Activated CD8-positive, alpha-beta T cell treated with anti-CD3 and anti-CD28 coated beads for 36 hours (primary cell): ENCODE data around the gene TICAM1. TPM values are rescaled to one million over a fixed set of nuclear protein-coding genes. Genes with fewer than 3 reads are reported as not detected.
A peak's percentile ranks its signal among the peaks of the same experiment; 100 is the strongest.

ENCODE experiments used
- ATAC-seq: fragments of 200-7000 bp; cut with Tn5 transposase; one replicate; pipeline ENCODE4 v1.10.0; 2021; ENCODE audit warnings: mild to moderate bottlenecking, moderate library complexity
- CTCF ChIA-PET: fragments of 350-600 bp; sonication (Branson Sonifier 250); formaldehyde crosslinking; loops from one replicate; lab custom pipeline; 2021; ENCODE audit warnings: antibody characterized with exemption; lab: Charles Lee
- POLR2A ChIA-PET: fragments of 350-600 bp; sonication (Branson Sonifier 250); formaldehyde crosslinking; loops from one replicate; lab custom pipeline; 2021; ENCODE audit warnings: antibody characterized with exemption; lab: Charles Lee
- DNase-seq: peaks from one replicate; pipeline ENCODE4 v3.0.0-alpha.2; 2020
- H3K27ac Mint-ChIP-seq: one replicate; pipeline ENCODE4 v1.8.0; 2021; ENCODE audit warnings: mild to moderate bottlenecking, mixed read lengths
- H3K27me3 Mint-ChIP-seq: one replicate; pipeline ENCODE4 v1.8.0; 2021; ENCODE audit warnings: mixed read lengths
- H3K36me3 Mint-ChIP-seq: one replicate; pipeline ENCODE4 v1.8.0; 2021; ENCODE audit warnings: low read depth, mixed read lengths
- H3K4me1 Mint-ChIP-seq: one replicate; pipeline ENCODE4 v1.8.0; 2021; ENCODE audit warnings: low read depth, mixed read lengths
- H3K4me3 Mint-ChIP-seq: one replicate; pipeline ENCODE4 v1.8.0; 2021; ENCODE audit warnings: mild to moderate bottlenecking, moderate library complexity, mixed read lengths
- H3K9me3 Mint-ChIP-seq: one replicate; pipeline ENCODE4 v1.8.0; 2021; ENCODE audit warnings: mixed read lengths
- CTCF ChIP-seq: fragments of 200-600 bp; IDR thresholded peaks from one replicate; pipeline ENCODE4 v1.8.0; 2022; ENCODE audit warnings: antibody characterized with exemption, mild to moderate bottlenecking
- intact Hi-C: fragments of 100-400 bp; cut with micrococcal nuclease; formaldehyde crosslinking; loops from one replicate; pipeline ENCODE4 v1.10.0; 2022
- total RNA-seq, 2 experiments: library from RNA; stranded (reverse); gene quantifications; one replicate each; pipeline ENCODE4 v1.2.3, GENCODE V29; 2021

Gene TICAM1
- total RNA-seq, 2 experiments from 2014 or later, result 17.4 to 17.5 TPM

GRCh38 chr19:4815426-4816201 lies 15.9 kb downstream of the TICAM1 start:
- H3K36me3 Mint-ChIP-seq, result peaks cover 25% of the 10 kb centered on the region

GRCh38 chr19:4814625-4815425 lies 16.7 kb downstream of the TICAM1 start:
- peak overlapping the region; percentile 62 for H3K4me3 Mint-ChIP-seq
- DNase-seq (no peak), ATAC-seq (no peak)
- ChIA-PET POLR2A (interaction anchor here (0.7 kb wide), 1 partner anchor 23 kb away, joined by 3 read pairs; no protein-coding TSS in a partner anchor), CTCF (interaction anchor here (1.0 to 3.4 kb wide), 6 partner anchors 10 to 97 kb away, joined by 3 to 31 read pairs (median 4); partner anchors contain the start of gene PLIN3)
- H3K27ac Mint-ChIP-seq, result peak overlapping the region; percentile 70
- no peak for TF ChIP-seq CTCF
- peaks cover 25% of the 10 kb centered on the region for H3K36me3 Mint-ChIP-seq
- intact Hi-C loops, result no loop called here
- H3K4me1 Mint-ChIP-seq, result peaks cover 12% of the 10 kb centered on the region
- no peaks in the 10 kb centered on the region for H3K27me3 Mint-ChIP-seq
- H3K9me3 Mint-ChIP-seq, result no peaks in the 10 kb centered on the region

More at GRCh38 chr19:4815426-4816201, 15.9 kb downstream of the TICAM1 start:
- Mint-ChIP-seq H3K4me3 (peak overlapping the region; percentile 62), H3K27me3 (no peaks in the 10 kb centered on the region), H3K27ac (peak overlapping the region; percentile 70), H3K4me1 (peaks cover 12% of the 10 kb centered on the region), H3K9me3 (no peaks in the 10 kb centered on the region)
- ATAC-seq (peak; percentile 89), DNase-seq (peak; percentile 88)
- intact Hi-C loops, result no loop called here
- ChIA-PET POLR2A (interaction anchor here (0.7 kb wide), 1 partner anchor 23 kb away, joined by 3 read pairs; no protein-coding TSS in a partner anchor), CTCF (interaction anchor here (1.0 to 3.4 kb wide), 8 partner anchors 11 to 216 kb away, joined by 3 to 31 read pairs (median 4); no protein-coding TSS in a partner anchor)
- no peak for TF ChIP-seq CTCF

- ChIA-PET POLR2A (interaction anchor here (1.2 kb wide), 1 partner anchor 20 kb away, joined by 3 read pairs; the partner anchor contains the start of gene TICAM1), CTCF (interaction anchor here (0.6 to 7.6 kb wide), 12 partner anchors 11 to 220 kb away, joined by 3 to 310 read pairs (median 28); partner anchors contain the start of gene TICAM1)
- H3K4me1 Mint-ChIP-seq, result peaks cover 12% of the 10 kb centered on the region
- H3K9me3 Mint-ChIP-seq, result no peaks in the 10 kb centered on the region
- intact Hi-C loops, result no loop called here
- peak; percentile 95 for DNase-seq
- H3K4me3 Mint-ChIP-seq, result no peak overlapping the region
- H3K27ac Mint-ChIP-seq, result no peak overlapping the region
- peak; percentile 80 for TF ChIP-seq CTCF
- ATAC-seq, result peak; percentile 87
- peaks cover 11% of the 10 kb centered on the region for H3K36me3 Mint-ChIP-seq
- no peaks in the 10 kb centered on the region for H3K27me3 Mint-ChIP-seq
These were observed 20.0 kb downstream of the TICAM1 start for GRCh38 chr19:4811328-4812131.

GRCh38 chr19:4807188-4807587 lies 24.3 kb downstream of the TICAM1 start:
- H3K4me3 Mint-ChIP-seq, result no peak overlapping the region
- no peaks in the 10 kb centered on the region for H3K9me3 Mint-ChIP-seq
- no peak overlapping the region for H3K27ac Mint-ChIP-seq
- CTCF ChIA-PET, result interaction anchor here (0.8 to 7.6 kb wide), 5 partner anchors 15 to 224 kb away, joined by 3 to 310 read pairs (median 28); partner anchors contain the start of gene FEM1A
- H3K36me3 Mint-ChIP-seq, result no peaks in the 10 kb centered on the region
- ATAC-seq, result no peak
- peaks cover 2% of the 10 kb centered on the region for H3K4me1 Mint-ChIP-seq
- POLR2A ChIA-PET, result no interaction called here
- intact Hi-C loops, result no loop called here
- no peaks in the 10 kb centered on the region for H3K27me3 Mint-ChIP-seq
- TF ChIP-seq CTCF, result no peak
- DNase-seq, result no peak
